HUES48 (cell line): ENCODE measurements around the gene THAP12.

Source experiments
- H3K27ac ChIP-seq: one replicate; pipeline ENCODE4 v1.7.0; 2013; ENCODE audit warnings: low read depth, low read length, inconsistent platforms
- H3K27me3 ChIP-seq: 2 replicates; pipeline ENCODE4 v1.6.1; 2013; ENCODE audit warnings: mild to moderate bottlenecking, low read length; ENCODE audit not compliant: control insufficient read depth, insufficient read depth
- H3K36me3 ChIP-seq: 2 replicates; pipeline ENCODE4 v1.6.1; 2013; ENCODE audit warnings: low read length; ENCODE audit not compliant: control insufficient read depth, insufficient read depth
- H3K4me1 ChIP-seq: 2 replicates; pipeline ENCODE4 v1.6.1; 2013; ENCODE audit warnings: mild to moderate bottlenecking, low read length; ENCODE audit not compliant: control insufficient read depth, insufficient read depth
- H3K4me3 ChIP-seq: 2 replicates; pipeline ENCODE4 v1.5.1; 2013; ENCODE audit warnings: mild to moderate bottlenecking, low read depth, low read length
- H3K9ac ChIP-seq: 2 replicates; pipeline ENCODE4 v1.6.1; 2013; ENCODE audit warnings: mild to moderate bottlenecking, low read depth, low read length, moderate library complexity
- H3K9me3 ChIP-seq: 2 replicates; pipeline ENCODE4 v1.6.1; 2013; ENCODE audit warnings: low read length; ENCODE audit not compliant: control insufficient read depth, insufficient read depth

THAP12 gene

DNA sequence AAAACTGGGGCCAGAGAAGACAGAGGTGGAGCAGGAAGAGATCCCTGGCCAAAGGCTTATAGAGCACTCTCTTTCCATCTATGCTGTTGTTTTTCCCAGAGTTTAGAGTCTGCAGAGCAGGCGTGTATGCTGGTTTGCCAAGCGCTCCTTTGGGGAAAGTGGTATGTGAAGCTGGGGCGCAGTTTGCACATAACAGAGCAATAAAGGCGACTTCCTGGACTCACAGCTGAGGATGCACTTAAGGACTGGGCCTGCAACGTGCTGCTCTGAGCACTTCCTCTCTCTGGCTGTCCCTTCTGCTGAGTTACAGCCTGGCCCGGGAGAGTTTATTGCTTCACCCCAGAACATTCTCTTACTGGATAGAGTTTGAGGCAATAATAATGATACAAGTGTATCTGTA, 41.7 kb downstream of the THAP12 start:
- Histone ChIP-seq H3K27me3 (no peaks in the 10 kb centered on the region), H3K4me3 (no peak overlapping the region), H3K9me3 (peaks cover 18% of the 10 kb centered on the region), H3K9ac (no peak overlapping the region), H3K36me3 (no peaks in the 10 kb centered on the region), H3K27ac (no peak overlapping the region), H3K4me1 (no peaks in the 10 kb centered on the region)

- Histone ChIP-seq H3K36me3 (no peaks in the 10 kb centered on the region), H3K9ac (no peak overlapping the region), H3K27ac (no peak overlapping the region), H3K4me1 (no peaks in the 10 kb centered on the region), H3K4me3 (no peak overlapping the region), H3K27me3 (no peaks in the 10 kb centered on the region), H3K9me3 (peaks cover 20% of the 10 kb centered on the region)
Observed at GRCh38 chr11:76337923-76338322, 43.0 kb downstream of the THAP12 start.

DNA sequence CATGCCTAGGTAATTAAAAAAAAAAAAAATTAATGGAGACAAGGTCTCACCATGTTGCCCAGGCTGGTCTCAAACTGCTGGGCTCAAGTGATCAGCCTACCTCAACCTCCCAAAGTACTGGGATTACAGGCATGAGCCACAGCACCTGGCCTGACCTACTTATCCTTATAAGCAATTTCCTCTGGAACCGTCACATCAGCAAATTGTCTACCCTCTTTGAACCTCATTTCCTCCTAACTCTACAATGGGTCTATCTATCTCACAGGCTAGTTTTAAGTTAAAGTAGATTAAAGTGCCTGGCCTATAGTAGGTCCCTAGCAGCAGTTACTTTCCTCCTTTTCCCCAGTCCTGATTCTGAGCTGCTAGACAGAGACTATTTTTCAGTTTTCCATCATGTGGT, 43.5 kb downstream of the THAP12 start:
- Histone ChIP-seq H3K36me3 (no peaks in the 10 kb centered on the region), H3K27ac (no peak overlapping the region), H3K4me3 (no peak overlapping the region), H3K9me3 (peaks cover 20% of the 10 kb centered on the region), H3K27me3 (no peaks in the 10 kb centered on the region), H3K4me1 (no peaks in the 10 kb centered on the region), H3K9ac (no peak overlapping the region)

DNA sequence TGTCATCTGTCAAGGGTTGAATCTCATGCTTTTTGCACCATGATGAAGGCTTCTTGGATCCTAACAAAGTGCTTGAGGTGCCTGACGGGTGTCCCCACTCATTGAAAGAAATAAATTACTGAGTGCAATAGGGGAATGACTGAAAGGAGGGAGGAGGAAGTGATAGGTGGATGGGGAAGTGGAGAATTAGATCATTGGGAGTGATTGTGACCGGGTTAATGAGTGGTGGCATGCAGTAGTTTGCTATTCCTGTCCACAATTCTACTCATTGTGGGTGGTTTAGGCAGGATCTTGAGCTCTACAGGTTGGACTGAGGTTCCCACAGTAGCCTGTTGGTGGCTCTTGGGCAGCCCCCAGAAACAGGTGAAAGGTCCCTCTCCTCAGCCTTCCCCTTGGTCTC, 44.3 kb downstream of the THAP12 start:
- H3K9ac ChIP-seq, result no peak overlapping the region
- H3K9me3 ChIP-seq, result peaks cover 20% of the 10 kb centered on the region
- H3K36me3 ChIP-seq, result no peaks in the 10 kb centered on the region
- H3K27me3 ChIP-seq, result no peaks in the 10 kb centered on the region
- no peaks in the 10 kb centered on the region for H3K4me1 ChIP-seq
- no peak overlapping the region for H3K27ac ChIP-seq
- H3K4me3 ChIP-seq, result no peak overlapping the region

GRCh38 chr11:76335842-76336241, 45.1 kb downstream of the THAP12 start:
- Histone ChIP-seq H3K4me3 (no peak overlapping the region), H3K27me3 (no peaks in the 10 kb centered on the region), H3K27ac (no peak overlapping the region), H3K36me3 (no peaks in the 10 kb centered on the region), H3K9me3 (peaks cover 20% of the 10 kb centered on the region), H3K4me1 (no peaks in the 10 kb centered on the region), H3K9ac (no peak overlapping the region)

DNA sequence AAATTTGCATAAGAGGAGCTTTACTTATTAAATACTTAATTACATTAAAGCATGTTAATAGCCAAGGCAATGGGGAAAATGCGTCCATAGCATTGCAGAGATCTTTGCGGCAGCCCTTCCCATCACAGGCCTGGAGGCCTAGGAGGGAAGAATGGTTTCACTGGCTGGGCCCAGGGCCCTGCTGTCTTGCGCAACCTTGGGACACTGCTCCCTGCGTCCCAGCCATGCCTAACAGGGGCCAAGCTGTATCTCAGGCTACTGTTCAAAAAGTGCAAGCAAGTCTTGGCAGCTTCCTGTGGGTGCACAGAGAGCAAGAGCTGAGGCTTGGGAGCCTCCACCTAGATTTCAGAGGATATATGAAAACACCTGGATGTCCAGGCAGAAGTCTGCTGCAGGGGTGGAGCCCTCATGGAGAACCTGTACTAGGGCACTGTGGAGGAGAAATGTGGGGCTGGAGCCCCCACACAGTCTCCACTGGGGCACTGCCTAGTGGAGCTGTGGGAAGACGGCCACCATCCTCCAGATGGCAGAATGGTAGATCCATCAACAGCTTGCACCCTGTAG, 46.0 kb downstream of the THAP12 start:
- H3K27me3 ChIP-seq, result no peaks in the 10 kb centered on the region
- H3K4me1 ChIP-seq, result 0 out of 2 replicates have a peak, but pooled peaks cover 7% of the 10 kb centered on the region
- no peaks in the 10 kb centered on the region for H3K36me3 ChIP-seq
- no peak overlapping the region for H3K4me3 ChIP-seq
- H3K9ac ChIP-seq, result no peak overlapping the region
- peaks cover 20% of the 10 kb centered on the region for H3K9me3 ChIP-seq
- no peak overlapping the region for H3K27ac ChIP-seq

- no peak overlapping the region for H3K4me3 ChIP-seq
- no peaks in the 10 kb centered on the region for H3K36me3 ChIP-seq
- no peak overlapping the region for H3K27ac ChIP-seq
- H3K4me1 ChIP-seq, result peaks cover 17% of the 10 kb centered on the region; the same call in 1 of the 2 replicates
- H3K27me3 ChIP-seq, result no peaks in the 10 kb centered on the region
- no peak overlapping the region for H3K9ac ChIP-seq
- H3K9me3 ChIP-seq, result peaks cover 17% of the 10 kb centered on the region
Observed at GRCh38 chr11:76330651-76331050, 50.3 kb downstream of the THAP12 start.

DNA sequence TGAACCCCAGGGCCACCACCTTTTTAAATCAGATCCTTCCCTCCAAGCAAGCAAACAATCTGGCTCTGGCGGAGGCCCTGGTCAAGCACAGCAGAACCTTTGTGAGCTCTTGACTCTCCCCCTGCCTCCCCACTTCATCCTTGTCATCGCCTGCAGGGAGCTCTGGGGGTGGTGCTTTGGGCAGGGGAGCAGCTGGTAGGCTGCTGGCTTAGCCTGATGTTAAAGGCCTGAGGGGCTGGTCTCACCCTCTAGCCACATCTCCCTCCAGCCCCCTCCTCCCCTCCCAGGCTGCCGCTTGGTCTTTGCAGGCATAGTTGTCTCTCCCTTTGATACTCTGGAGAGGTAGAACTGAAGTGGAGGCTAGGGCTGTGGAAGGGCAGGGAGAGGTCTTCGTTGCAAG, 50.9 kb downstream of the THAP12 start:
- no peak overlapping the region for H3K4me3 ChIP-seq
- H3K9me3 ChIP-seq, result peaks cover 10% of the 10 kb centered on the region
- no peak overlapping the region for H3K27ac ChIP-seq
- H3K4me1 ChIP-seq, result peaks cover 17% of the 10 kb centered on the region; the same call in 1 of the 2 replicates
- H3K36me3 ChIP-seq, result no peaks in the 10 kb centered on the region
- H3K27me3 ChIP-seq, result no peaks in the 10 kb centered on the region
- H3K9ac ChIP-seq, result no peak overlapping the region

GRCh38 chr11:76329084-76329648, 51.8 kb downstream of the THAP12 start:
- H3K4me1 ChIP-seq, result peaks cover 17% of the 10 kb centered on the region; the same call in 1 of the 2 replicates
- no peak overlapping the region for H3K9ac ChIP-seq
- H3K27ac ChIP-seq, result no peak overlapping the region
- H3K9me3 ChIP-seq, result peaks cover 2% of the 10 kb centered on the region; the same call in 1 of the 2 replicates
- no peaks in the 10 kb centered on the region for H3K36me3 ChIP-seq
- H3K27me3 ChIP-seq, result no peaks in the 10 kb centered on the region; the same call in 1 of the 2 replicates
- H3K4me3 ChIP-seq, result no peak overlapping the region

DNA sequence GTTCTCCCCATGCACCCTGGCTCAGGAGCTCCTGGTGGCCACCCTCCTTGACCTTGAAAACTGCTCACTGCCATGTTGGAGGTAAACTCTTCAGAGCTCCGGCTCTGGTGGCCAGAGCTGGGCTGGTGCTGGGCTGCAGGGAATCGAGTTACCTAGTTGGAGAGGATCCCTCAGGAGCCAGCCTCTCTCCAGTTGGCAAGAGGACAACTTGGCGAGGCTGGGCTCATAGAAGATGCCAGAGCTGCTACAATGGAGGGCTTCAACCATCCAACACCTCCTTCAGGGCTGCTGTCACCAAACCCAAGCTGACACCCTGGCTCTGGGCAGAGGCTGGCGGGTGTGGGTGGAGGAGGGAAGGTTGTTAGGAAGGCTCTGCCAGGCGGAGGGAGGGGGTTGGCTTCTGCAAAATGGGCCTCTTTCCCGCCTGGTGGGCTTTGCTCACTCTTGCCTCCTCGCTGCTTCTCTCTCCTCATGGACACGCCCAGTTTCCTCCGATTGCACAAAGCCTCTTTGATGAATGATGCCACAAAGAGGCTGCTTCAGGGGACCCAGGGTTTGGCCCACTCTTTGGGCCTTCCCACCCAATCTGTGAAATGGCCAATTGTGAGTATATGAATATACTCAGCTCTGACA, 53.1 kb downstream of the THAP12 start:
- Histone ChIP-seq H3K27ac (no peak overlapping the region), H3K27me3 (peaks cover 8% of the 10 kb centered on the region), H3K9ac (no peak overlapping the region), H3K4me1 (peaks cover 25% of the 10 kb centered on the region; the same call in 1 of the 2 replicates), H3K36me3 (no peaks in the 10 kb centered on the region), H3K9me3 (no peaks in the 10 kb centered on the region), H3K4me3 (no peak overlapping the region)

DNA sequence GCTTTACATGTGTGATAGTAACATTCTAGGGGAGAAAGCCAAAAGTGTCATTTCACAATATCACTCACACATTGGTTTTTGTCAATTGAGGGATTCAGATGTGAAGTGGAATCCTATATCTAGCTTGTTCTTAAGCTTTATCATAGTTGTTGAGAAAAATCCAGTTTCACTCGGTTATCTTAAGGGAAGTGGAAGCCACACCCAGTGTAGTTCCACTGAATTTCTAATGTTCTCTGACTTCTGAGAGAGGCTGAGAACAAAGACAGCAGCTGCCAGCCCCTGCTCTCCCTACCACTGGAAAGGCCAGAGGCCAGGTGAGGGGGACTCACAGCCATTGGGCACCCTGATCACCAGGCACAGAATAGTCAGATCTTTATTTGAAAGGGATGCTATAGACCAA, 53.7 kb downstream of the THAP12 start:
- H3K27ac ChIP-seq, result no peak overlapping the region
- peaks cover 32% of the 10 kb centered on the region for H3K4me1 ChIP-seq
- H3K4me3 ChIP-seq, result no peak overlapping the region
- H3K36me3 ChIP-seq, result no peaks in the 10 kb centered on the region
- H3K9me3 ChIP-seq, result no peaks in the 10 kb centered on the region
- H3K9ac ChIP-seq, result no peak overlapping the region
- H3K27me3 ChIP-seq, result peaks cover 15% of the 10 kb centered on the region
